HT1080 (cell line): Measurements from ENCODE around the gene JMJD7. TPM values are rescaled to one million over a fixed set of nuclear protein-coding genes. Genes with fewer than 3 reads are reported as not detected.

ENCODE experiments used
- DNase-seq: peaks from one replicate; pipeline ENCODE4 v3.0.0-alpha.2; 2015; ENCODE audit warnings: low read depth
- total RNA-seq: library from RNA; depleted of rRNA; stranded (reverse); fragments of >200 nt; shearing (Covaris generic); gene quantifications from 2 replicates; pipeline ENCODE4 v1.2.3, GENCODE V29; 2014

Gene JMJD7
- total RNA-seq, 1 experiment from 2014 or later: 9.0 TPM

DNA sequence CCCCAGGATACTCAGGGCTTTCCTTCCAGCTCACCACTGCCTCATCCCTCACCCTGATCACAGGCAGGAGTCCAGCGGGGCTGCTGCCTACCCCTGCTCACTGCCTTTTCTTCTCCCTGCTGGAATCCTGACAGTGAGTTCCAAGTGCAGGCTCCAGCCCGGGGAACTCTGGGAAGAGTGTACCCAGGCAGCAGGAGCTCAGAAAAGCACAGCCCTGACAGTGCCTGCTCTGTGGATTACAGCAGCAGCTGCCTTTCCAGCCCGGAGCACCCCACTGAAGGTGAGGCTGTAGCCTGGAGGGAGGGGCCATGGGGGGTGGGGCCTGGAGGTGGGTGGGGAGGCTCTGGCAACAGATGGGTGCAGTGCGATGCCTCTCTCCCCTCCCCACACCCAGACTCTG is 6.1 kb upstream of the JMJD7 start:
- DNase-seq: no peak

DNA sequence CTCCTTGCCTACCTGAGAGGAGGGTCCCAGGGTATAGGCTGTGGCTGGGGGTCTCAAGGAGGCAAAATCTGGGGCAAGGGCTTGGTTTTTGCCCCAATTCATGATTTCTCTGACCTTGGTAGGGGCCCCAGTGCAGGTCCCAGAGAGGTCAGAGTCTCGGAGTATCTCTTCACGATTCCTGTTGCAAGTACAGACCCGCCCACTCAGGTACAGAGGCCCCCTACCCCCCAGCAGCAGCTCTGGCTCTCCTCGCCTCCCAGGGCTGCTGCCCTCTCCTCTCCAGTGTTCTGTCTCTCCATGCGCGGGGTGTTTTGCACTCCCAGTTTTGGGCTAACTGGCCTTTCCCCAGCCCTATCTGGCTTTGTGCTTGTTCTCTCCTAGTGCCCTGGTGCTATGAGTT is 5.4 kb upstream of the JMJD7 start:
- DNase-seq: no peak

- DNase-seq: no peak
Observed at GRCh38 chr15:41822957-41823356, 4.9 kb upstream of the JMJD7 start.

DNA sequence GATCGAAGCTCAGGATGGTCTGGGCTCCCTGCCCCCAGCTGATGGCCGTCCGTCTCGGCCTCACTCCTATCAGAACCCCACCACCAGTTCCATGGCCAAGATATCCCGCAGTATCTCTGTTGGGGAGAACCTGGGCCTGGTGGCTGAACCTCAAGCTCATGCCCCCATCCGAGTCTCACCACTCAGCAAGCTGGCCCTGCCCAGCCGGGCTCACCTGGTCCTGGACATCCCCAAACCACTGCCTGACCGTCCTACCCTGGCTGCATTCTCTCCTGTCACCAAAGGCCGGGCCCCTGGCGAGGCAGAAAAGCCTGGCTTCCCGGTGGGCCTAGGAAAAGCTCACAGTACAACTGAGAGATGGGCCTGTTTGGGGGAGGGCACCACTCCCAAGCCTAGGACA is 4.4 kb upstream of the JMJD7 start:
- DNase-seq: no peak

GRCh38 chr15:41824062-41824745 is 3.7 kb upstream of the JMJD7 start:
- DNase-seq: no peak

GRCh38 chr15:41825145-41825544 is 2.7 kb upstream of the JMJD7 start:
- DNase-seq: no peak

GRCh38 chr15:41825572-41826535 is 2.0 kb upstream of the JMJD7 start:
- DNase-seq: no peak

GRCh38 chr15:41827290-41827879 is 507 bp upstream of the JMJD7 start:
- DNase-seq: no peak

DNA sequence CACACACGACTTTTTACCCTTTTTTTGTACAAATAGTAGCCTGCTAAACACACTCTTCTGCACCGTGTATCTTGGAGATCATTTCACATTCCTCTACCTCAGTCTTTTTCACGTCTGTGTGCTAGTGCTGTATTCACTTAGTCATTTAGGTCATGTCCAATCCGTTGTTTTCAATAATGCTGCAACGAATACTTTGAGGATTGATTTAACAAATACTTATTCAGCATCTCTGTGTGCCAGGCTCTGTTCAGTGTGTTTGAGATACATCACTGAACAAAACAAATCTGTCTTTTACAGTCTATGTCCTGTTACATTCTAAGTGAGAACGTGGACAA is 882 bp downstream of the JMJD7 start:
- no peak for DNase-seq

DNA sequence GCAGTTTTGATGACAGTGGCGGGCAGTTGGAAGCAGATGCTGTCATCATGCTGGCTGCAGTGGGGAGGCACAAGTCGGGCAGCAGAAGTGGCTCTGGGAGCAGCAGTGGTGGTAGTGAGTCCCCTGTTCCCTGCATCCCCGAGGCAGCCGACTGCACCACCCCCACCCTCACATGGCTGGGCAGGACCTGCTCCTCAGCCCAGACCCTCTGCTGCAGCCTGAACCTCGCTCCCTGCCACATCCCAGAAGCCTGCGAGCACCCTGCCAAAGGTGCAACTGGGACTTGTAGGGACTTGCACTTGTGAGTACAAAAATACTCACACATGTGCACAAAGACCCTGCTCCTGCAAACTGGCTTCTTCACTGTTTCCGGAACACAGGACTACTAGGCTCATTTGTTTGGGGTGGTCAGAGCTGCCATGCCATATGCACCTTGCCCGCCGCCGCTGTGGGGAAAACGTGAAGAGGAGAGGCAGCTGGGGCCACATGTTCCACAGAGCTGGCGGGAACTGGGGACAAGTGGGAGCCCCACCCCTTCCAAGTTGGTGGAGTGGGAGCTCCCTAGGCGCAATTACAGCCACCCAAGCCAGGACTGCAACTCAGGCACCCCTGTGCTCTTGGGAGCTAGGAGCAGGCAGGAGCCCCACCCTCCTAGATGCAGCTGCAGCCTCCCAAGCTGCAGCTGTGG is 2.2 kb downstream of the JMJD7 start:
- no peak for DNase-seq

DNA sequence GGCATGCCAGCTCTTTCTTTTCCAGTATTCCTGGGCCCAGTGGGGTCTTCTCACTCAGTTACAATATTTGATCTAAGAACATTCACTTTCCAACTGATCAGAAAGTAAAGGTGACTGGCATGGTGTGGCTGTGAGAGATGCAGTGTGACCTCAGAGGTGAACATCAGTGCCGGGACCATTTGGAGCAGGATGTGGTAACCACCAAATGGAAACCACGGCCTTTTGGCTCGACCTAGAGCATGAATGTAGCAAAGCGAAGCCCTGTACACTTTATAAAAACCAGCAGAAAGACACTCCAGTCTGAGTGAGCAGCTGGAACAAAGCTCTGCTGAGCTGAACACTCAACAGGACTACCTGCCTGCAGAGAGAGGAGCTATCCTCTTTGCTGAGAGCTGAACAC is 3.4 kb downstream of the JMJD7 start:
- peak; percentile 41 for DNase-seq

- DNase-seq: no peak
Observed at GRCh38 chr15:41832208-41832607, 4.3 kb downstream of the JMJD7 start.

- DNase-seq: no peak
Observed at GRCh38 chr15:41832875-41833274, 5.0 kb downstream of the JMJD7 start.

DNA sequence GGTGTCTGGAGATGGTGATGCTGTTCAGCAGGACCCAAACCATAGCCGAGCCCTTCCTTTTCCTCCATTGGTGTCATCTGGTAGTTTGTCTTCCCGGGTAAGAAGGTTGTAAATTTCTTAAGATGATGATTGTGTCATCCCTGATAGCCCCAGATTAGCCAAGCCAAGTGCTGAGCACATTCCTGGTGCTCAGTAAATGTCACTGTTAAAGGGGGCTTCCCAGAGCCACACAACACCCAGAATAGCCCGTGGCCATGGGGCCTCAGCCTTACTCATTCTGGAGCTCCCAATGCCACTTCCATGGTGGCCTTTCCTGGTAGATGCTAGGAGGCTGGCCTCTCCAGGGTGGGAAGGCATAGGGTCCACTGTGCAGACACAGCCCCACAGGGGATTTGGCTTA is 6.2 kb downstream of the JMJD7 start:
- no peak for DNase-seq

GRCh38 chr15:41836073-41836472 is 8.2 kb downstream of the JMJD7 start:
- DNase-seq: no peak

DNA sequence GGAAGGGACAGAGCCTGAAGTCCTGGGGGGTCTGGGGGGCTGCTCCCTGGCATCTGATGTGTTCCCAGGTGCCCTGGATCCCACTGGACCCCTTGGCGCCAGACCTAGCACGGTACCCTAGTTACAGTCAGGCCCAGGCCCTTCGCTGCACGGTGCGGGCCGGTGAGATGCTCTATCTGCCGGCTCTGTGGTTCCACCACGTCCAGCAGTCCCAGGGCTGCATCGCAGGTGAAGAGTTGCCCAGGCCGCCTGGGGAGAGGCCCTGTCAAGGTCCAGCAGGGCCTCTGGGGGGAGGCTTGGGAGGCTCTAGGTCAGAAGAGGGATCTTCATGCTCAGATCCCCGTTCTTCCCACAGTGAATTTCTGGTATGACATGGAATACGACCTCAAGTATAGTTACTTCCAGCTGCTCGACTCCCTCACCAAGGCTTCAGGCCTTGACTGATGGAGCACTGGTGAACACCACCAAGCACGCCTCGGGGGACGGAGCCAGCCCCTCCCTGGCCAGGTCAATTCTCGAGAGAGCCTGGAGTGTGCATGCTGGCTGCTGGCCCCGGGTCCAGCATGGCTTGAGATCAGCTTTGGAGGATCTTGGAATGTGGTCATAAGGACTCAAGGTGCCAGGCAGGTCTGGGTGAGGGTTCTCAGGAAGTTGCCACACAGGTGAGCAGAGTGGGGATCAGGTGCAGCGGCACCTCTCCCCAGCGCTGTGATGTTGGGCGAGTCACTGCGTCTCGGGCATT is 9.0 kb downstream of the JMJD7 start:
- DNase-seq: no peak

- no peak for DNase-seq
Observed at GRCh38 chr15:41838400-41838897, 10.6 kb downstream of the JMJD7 start, which contains the start of gene PLA2G4B. Gene PLA2G4B (plus strand): TSS chr15:41838847. CDS start chr15:41838914, 67 bp downstream.

- DNase-seq: no peak
Observed at GRCh38 chr15:41839781-41840491, 12.0 kb downstream of the JMJD7 start.

- DNase-seq: no peak
Observed at GRCh38 chr15:41840673-41841072, 12.8 kb downstream of the JMJD7 start.

- DNase-seq: no peak
Observed at GRCh38 chr15:41841131-41841530, 13.2 kb downstream of the JMJD7 start.
